Psoas muscle (tissue), 8 donors: ENCODE results near the gene ZDHHC11. TPM values are rescaled to one million over a fixed set of nuclear protein-coding genes. Genes with fewer than 3 reads are reported as not detected.
"Not testable (repeated sequence)": the region's sequence is repeated elsewhere in the genome, so short reads cannot be mapped to it uniquely, and the experiment has no call there.

ENCODE experiments used
- ATAC-seq, 4 donors: fragments of 200-7000 bp; cut with Tn5 transposase; one replicate each; pipeline ENCODE4 v1.9.1; 2020; ENCODE audit warnings: moderate library complexity in 3 of 4, mild to moderate bottlenecking in 2 of 4
- DNase-seq, 2 donors: peaks; one replicate each; pipeline ENCODE4 v3.0.0-alpha.2; 2020
- H3K27ac ChIP-seq: fragments of 200-600 bp; one replicate; pipeline ENCODE4 v1.8.0; 2022
- H3K27me3 ChIP-seq, 3 donors: fragments of 200-600 bp in 1 of 3; one replicate each; pipeline versions ENCODE4 v1.6.1 to v1.8.0; 2013 to 2022; ENCODE audit warnings: low read length in 2 of 3, mild to moderate bottlenecking in 2 of 3, moderate library complexity in 1 of 3; ENCODE audit not compliant: insufficient read depth in 3 of 3
- H3K36me3 ChIP-seq, 2 donors: fragments of 200-600 bp in 1 of 2; one replicate each; pipeline versions ENCODE4 v1.6.1 to v1.8.0; 2013 to 2022; ENCODE audit warnings: low read depth in 1 of 2, mild to moderate bottlenecking in 1 of 2, moderate library complexity in 1 of 2; ENCODE audit not compliant: insufficient read depth in 1 of 2
- H3K4me1 ChIP-seq: fragments of 200-600 bp; one replicate; pipeline ENCODE4 v1.8.0; 2022
- H3K4me3 ChIP-seq: fragments of 200-600 bp; one replicate; pipeline ENCODE4 v1.8.0; 2022; ENCODE audit warnings: mild to moderate bottlenecking
- H3K9me3 ChIP-seq: fragments of 200-600 bp; one replicate; pipeline ENCODE4 v1.8.0; 2022
- WGBS, 3 donors: extraction: QIAGEN DNeasy Blood & Tissue Kit; methylation state at CpG; one replicate each; pipeline versions ENCODE4 v1.1.6 to v1.1.7; 2013; 5-methylcytosine and 5-hydroxymethylcytosine counted together
- intact Hi-C, 2 donors: fragments of 100-400 bp; cut with DNase I; formaldehyde crosslinking; loops; one replicate each; pipeline versions ENCODE4 v1.11.0 to v1.14.2; 2022
- polyA plus RNA-seq, 3 donors: library from polyadenylated mRNA; stranded (reverse); fragments of 200-250 nt; gene quantifications; one replicate each; pipeline ENCODE4 v1.2.3, GENCODE V29; 2013
- total RNA-seq, 4 donors: library from RNA; stranded (reverse); fragmentation: NEBNext Ultra II Directional in 2 of 4; extraction: Animal tissue kit (Norgen Biotek cat#: 25700) in 2 of 4; gene quantifications; one replicate each; pipeline versions ENCODE4 v1.2.1 to v1.2.4, GENCODE V29; 2021 to 2023
- TF ChIP-seq, protein P1 (sequence below): fragments of 200-600 bp; IDR thresholded peaks from one replicate; pipeline ENCODE4 v1.8.0; 2022; ENCODE audit warnings: antibody characterized with exemption
- donor health status: healthy with polysubstance abuse.
- donor health status: DM: no; HTN: no; CAD: no; lungs with moderate emphysema.
- donor health status: Bipolar disorder and iron deficiency.
- donor health status: healthy.
- donor health status: DM: yes; HTN: yes; CAD: no.
- donor health status: DM: no; HTN: no; CAD: no.
- donor health status: DM: no; HTN: no; CAD: no.
- donor health status: DM: yes; HTN: yes; CAD: no.

The ZDHHC11 gene
- total and polyA plus RNA-seq, 7 donors = 0.44 to 9.4 (median 1.8) TPM

DNA sequence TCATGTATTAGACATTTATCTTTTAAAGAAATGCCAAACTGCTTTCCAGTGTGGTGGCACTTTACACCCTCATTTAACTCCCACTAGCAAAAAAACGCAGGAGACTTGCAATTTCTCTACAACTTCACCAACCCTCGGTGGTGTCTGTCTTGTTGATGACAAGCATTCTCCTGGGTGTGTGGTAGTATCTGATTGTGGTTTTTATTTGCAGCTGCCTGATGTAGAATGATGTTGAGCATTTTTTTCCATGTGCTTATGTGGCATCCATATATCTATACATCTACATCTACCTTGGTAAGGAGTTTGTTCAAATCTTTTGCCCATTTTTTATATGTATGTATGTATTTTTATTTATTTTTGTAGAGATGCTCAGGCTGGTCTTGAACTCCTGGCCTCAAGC lies 16.8 kb downstream of the ZDHHC11 start:
- ATAC-seq, H3K4me3 ChIP-seq, H3K9me3 ChIP-seq, intact Hi-C loops, DNase-seq, H3K36me3 ChIP-seq, H3K27ac ChIP-seq, H3K4me1 ChIP-seq, H3K27me3 ChIP-seq: not testable (repeated sequence)
- 73 to 83% (median 82%) methylated on average over 2 of the region's 2 CpGs for WGBS, 3 donors

DNA sequence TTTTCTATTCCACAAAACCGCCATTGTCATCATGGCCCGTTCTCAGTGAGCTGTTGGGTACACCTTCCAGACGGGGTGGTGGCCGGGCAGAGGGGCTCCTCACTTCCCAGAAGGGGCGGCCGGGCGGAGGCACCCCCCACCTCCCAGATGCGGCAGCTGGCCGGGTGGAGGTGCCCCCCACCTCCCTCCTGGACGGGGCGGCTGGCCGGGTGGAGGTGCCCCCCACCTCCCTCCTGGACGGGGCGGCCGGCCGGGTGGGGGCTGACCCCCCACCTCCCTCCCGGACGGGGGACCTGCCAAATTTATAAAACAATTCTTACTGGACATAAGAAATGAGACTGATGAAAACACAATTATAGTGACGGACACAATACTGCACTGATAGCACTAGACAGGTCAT lies 22.6 kb downstream of the ZDHHC11 start:
- 91 to 96% (median 96%) methylated on average over 17 of the region's 19 CpGs for WGBS, 3 donors
- H3K27ac ChIP-seq, H3K9me3 ChIP-seq, DNase-seq, H3K27me3 ChIP-seq, intact Hi-C loops, H3K36me3 ChIP-seq, H3K4me3 ChIP-seq, H3K4me1 ChIP-seq, ATAC-seq: not testable (repeated sequence)

DNA sequence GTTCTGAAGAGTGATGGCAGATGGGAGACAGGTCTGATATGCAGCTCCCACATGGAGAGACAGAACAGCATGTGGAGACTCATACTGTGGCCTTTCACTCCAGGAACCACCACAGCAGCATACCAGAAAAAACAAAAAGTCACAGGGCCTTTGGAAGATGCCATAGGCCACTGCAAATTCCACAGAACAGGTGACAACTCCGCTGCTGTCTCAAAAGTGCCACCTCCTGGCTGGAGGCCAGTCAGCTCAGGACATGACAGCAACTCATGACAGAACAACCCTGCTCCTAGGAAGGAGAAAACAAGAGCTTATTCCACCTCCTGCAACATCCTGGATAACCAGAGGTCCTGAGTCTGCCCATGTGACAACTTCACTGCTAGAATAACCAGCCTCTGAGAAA lies 25.2 kb downstream of the ZDHHC11 start:
- H3K36me3 ChIP-seq, DNase-seq, H3K9me3 ChIP-seq, intact Hi-C loops, H3K4me3 ChIP-seq, H3K27ac ChIP-seq, H3K27me3 ChIP-seq, H3K4me1 ChIP-seq: not testable (repeated sequence)
- ATAC-seq = peak in 1 of 4 donors; percentile 19
- 0 to 54% (median 33%) methylated on average over 1 of the region's 1 CpG for WGBS, 3 donors

DNA sequence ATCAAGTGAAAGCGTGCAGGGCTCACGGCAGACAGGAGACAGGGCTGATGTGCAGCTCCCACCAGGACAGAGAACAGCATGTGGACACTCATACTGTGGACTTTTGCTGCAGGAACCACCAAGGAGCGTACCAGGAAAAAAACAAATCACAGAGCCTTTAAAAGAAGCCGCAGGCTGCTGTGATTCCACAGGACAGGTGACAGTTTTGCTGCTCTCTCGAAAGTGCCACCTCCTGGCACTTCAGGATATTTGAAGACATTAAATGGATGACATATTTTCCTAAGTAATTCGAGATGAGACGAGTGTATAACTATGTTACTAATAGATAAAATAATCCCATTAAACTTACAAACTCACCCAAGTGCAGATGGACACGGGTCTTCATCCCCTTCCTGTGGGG lies 29.3 kb downstream of the ZDHHC11 start:
- H3K27ac ChIP-seq = no peak overlapping the region
- H3K36me3 ChIP-seq = peaks cover 0 to 6% of the 10 kb centered on the region in 2 donors
- H3K9me3 ChIP-seq = no peaks in the 10 kb centered on the region
- no peak overlapping the region for H3K4me3 ChIP-seq
- WGBS, 3 donors = 60 to 75% methylated on average over 8 of the region's 8 CpGs; no CpG with 5 or more reads in 1 of the 3 donors
- no peaks in the 10 kb centered on the region for H3K4me1 ChIP-seq
- no peaks in the 10 kb centered on the region for H3K27me3 ChIP-seq
- intact Hi-C loops = no loop called here
- ATAC-seq (no peak), DNase-seq (no peak)
- TF ChIP-seq, protein P1, sequence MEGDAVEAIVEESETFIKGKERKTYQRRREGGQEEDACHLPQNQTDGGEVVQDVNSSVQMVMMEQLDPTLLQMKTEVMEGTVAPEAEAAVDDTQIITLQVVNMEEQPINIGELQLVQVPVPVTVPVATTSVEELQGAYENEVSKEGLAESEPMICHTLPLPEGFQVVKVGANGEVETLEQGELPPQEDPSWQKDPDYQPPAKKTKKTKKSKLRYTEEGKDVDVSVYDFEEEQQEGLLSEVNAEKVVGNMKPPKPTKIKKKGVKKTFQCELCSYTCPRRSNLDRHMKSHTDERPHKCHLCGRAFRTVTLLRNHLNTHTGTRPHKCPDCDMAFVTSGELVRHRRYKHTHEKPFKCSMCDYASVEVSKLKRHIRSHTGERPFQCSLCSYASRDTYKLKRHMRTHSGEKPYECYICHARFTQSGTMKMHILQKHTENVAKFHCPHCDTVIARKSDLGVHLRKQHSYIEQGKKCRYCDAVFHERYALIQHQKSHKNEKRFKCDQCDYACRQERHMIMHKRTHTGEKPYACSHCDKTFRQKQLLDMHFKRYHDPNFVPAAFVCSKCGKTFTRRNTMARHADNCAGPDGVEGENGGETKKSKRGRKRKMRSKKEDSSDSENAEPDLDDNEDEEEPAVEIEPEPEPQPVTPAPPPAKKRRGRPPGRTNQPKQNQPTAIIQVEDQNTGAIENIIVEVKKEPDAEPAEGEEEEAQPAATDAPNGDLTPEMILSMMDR = no peak

DNA sequence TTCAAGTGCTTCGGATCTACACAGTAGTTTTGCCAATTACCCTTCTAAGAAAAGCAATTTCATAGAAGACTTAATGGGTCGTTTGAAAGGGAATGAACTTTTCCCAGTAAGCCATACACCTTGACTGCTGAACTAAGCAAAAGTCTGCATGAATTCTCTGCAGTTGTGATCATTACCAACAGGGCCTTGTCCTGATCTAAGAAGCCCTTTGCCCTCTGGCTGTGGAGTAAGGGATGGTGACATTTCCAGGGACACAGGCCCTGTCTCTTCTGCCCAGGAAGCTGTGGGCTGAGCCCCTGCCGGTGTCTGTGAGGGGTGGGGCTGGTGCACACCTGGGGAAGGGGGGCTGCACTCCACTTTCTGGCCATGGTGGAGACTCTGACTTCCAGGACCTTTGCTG lies 30.5 kb downstream of the ZDHHC11 start:
- Histone ChIP-seq H3K27ac (no peak overlapping the region), H3K27me3 (no peaks in the 10 kb centered on the region), H3K9me3 (peaks cover 3% of the 10 kb centered on the region), H3K4me3 (no peak overlapping the region), H3K4me1 (no peaks in the 10 kb centered on the region), H3K36me3 (peaks cover 0 to 9% of the 10 kb centered on the region in 2 donors)
- WGBS, 3 donors = 76% methylated on average over 3 of the region's 3 CpGs; no CpG with 5 or more reads in 1 of the 3 donors
- no peak for DNase-seq
- TF ChIP-seq, protein P1 = no peak
- ATAC-seq = no peak
- intact Hi-C loops = no loop called here

DNA sequence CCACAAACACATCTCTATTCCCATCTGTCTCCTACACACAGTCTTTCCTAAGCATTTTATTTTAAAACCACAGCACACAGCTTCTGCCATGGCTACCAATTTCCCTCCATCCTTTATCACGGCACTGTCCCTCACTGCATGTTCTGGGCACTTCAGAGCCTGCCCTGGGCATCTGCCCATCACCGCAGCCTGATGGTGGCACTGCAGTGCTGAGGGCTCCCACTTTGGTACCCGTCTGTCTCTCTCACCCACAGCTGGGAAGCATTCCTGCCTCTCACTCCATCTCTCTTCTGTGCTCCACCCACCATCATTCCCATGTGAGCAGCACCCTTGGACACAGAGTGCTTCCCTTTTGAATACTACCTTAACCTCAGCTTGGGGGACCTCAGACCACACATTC lies 31.7 kb downstream of the ZDHHC11 start:
- H3K9me3 ChIP-seq = peaks cover 3% of the 10 kb centered on the region
- no peaks in the 10 kb centered on the region for H3K27me3 ChIP-seq
- TF ChIP-seq, protein P1 = no peak
- H3K27ac ChIP-seq = no peak overlapping the region
- no peaks in the 10 kb centered on the region for H3K4me1 ChIP-seq
- intact Hi-C loops = no loop called here
- H3K36me3 ChIP-seq = peaks cover 0 to 9% of the 10 kb centered on the region in 2 donors
- 80 to 83% methylated on average over 3 of the region's 3 CpGs; no CpG with 5 or more reads in 1 of the 3 donors for WGBS, 3 donors
- ATAC-seq = no peak
- no peak overlapping the region for H3K4me3 ChIP-seq
- no peak for DNase-seq
